ENCODE data around the gene LCLAT1.

- TF ChIP-seq CTCF (tag by site-specific recombination; IDR thresholded peaks at IDR 0.05) (no peak), ZNF274 (IDR thresholded peaks at IDR 0.05; ENCODE audit: low read length) (no peak), ZNF274 (tag by site-specific recombination; IDR thresholded peaks at IDR 0.05; ENCODE audit: borderline replicate concordance) (no peak), ZBTB26 (tag by site-specific recombination; optimal IDR thresholded peaks at IDR 0.05) (no peak), ZNF341 (tag by site-specific recombination; IDR thresholded peaks at IDR 0.05; ENCODE audit: low read depth) (no peak), ZNF23 (tag by site-specific recombination; IDR thresholded peaks at IDR 0.05; ENCODE audit: borderline replicate concordance) (no peak), ZSCAN5A (tag by site-specific recombination; IDR thresholded peaks at IDR 0.05) (no peak), ZSCAN23 (tag by site-specific recombination; IDR thresholded peaks at IDR 0.05) (no peak), ZNF10 (tag by site-specific recombination; IDR thresholded peaks at IDR 0.05) (no peak)
Measured at GRCh38 chr2:30684516-30684915, 237.5 kb downstream of the LCLAT1 start.

Measured in HEK293 (cell line).